AG04450 (cell line): ENCODE results near the gene PEMT. TPM values are rescaled to one million over a fixed set of nuclear protein-coding genes. Genes with fewer than 3 reads are reported as not detected.

ENCODE experiments used
- CTCF ChIA-PET: fragments of 300-600, 350-600 bp; formaldehyde crosslinking; extraction: SDS; loops from one replicate; lab custom pipeline; 2022; ENCODE audit warnings: antibody characterized with exemption, inconsistent platforms; lab: Charles Lee
- POLR2A ChIA-PET: fragments of 350-600 bp; formaldehyde crosslinking; extraction: SDS; loops from one replicate; lab custom pipeline; 2021; ENCODE audit warnings: antibody characterized with exemption, inconsistent platforms; lab: Yijun Ruan, JAX
- DNase-seq: peaks from one replicate; pipeline ENCODE4 v3.0.0-alpha.2; 2011; ENCODE audit warnings: low read depth, low spot score
- H3K27ac ChIP-seq: one replicate; pipeline ENCODE4 v1.5.1; 2012; ENCODE audit warnings: low read depth, low read length, control low read depth
- H3K27me3 ChIP-seq: one replicate; pipeline ENCODE4 v1.6.0; 2012; ENCODE audit warnings: low read length; ENCODE audit not compliant: control insufficient read depth, insufficient read depth
- H3K4me3 ChIP-seq: 2 replicates; pipeline ENCODE4 v1.5.1; 2011; ENCODE audit warnings: mild to moderate bottlenecking, low read depth, low read length, control low read depth
- H3K9me3 ChIP-seq: 2 replicates; pipeline ENCODE4 v1.5.1; 2012; ENCODE audit warnings: low read length; ENCODE audit not compliant: control insufficient read depth, insufficient read depth
- polyA plus RNA-seq: library from polyadenylated mRNA; depleted of rRNA; stranded (reverse); fragments of >200 nt; gene quantifications from 2 replicates; pipeline ENCODE4 v1.2.3, GENCODE V29; 2011
- TF ChIP-seq, protein P1 (sequence below): IDR thresholded peaks from 2 replicates; pipeline ENCODE4 v1.5.1; 2011; ENCODE audit warnings: low read depth, low read length, control low read depth, inconsistent platforms

Gene PEMT
- polyA plus RNA-seq, 1 experiment, result 14.9 TPM

DNA sequence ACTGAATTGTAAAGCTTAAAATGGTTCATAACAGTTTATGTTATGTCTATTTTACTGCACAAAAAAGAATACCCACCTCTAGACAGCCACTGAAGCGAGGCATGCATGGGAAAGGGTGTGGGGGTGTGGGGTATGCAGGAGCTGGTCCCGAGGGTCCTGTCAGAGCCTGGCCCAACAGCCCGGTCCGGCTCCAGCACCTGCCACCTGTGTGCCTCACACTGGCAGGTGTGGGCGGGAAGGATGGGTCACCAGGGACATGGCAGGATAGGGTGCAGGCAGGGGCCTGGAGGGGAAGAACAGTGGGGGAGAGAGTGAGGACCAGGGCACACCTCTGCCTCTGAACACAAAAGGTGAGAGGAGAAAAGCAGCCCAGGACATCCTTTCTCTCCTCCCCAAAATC lies 72.6 kb downstream of the PEMT start:
- no peak for DNase-seq
- Histone ChIP-seq H3K27ac (no peak overlapping the region), H3K9me3 (no peaks in the 10 kb centered on the region; the same call in 1 of the 2 replicates), H3K4me3 (no peak overlapping the region), H3K27me3 (peaks cover 2% of the 10 kb centered on the region)
- TF ChIP-seq, protein P1, sequence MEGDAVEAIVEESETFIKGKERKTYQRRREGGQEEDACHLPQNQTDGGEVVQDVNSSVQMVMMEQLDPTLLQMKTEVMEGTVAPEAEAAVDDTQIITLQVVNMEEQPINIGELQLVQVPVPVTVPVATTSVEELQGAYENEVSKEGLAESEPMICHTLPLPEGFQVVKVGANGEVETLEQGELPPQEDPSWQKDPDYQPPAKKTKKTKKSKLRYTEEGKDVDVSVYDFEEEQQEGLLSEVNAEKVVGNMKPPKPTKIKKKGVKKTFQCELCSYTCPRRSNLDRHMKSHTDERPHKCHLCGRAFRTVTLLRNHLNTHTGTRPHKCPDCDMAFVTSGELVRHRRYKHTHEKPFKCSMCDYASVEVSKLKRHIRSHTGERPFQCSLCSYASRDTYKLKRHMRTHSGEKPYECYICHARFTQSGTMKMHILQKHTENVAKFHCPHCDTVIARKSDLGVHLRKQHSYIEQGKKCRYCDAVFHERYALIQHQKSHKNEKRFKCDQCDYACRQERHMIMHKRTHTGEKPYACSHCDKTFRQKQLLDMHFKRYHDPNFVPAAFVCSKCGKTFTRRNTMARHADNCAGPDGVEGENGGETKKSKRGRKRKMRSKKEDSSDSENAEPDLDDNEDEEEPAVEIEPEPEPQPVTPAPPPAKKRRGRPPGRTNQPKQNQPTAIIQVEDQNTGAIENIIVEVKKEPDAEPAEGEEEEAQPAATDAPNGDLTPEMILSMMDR, result no peak
- ChIA-PET POLR2A (no interaction called here), CTCF (no interaction called here)

DNA sequence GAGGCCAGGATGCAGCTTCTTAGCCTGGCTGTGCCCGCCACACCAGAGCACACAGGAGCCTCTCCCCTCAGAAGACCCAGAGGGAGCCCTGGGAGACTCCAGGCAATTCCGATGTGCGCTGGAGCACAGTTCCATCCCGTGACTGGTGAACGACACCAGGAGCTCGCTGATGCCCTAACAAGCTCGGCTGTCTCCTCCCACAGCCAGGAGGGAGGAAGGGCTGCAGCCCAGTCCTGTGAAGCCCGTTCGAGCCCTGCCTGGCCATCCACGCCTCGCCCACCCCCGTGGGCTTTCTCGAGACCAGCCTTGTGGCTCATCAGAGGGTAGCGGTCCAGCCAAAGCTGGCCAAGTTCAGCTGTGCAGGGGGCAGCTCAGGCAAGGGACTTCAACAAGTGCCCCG lies 73.5 kb downstream of the PEMT start:
- POLR2A ChIA-PET, result no interaction called here
- CTCF ChIA-PET, result no interaction called here
- DNase-seq, result no peak

DNA sequence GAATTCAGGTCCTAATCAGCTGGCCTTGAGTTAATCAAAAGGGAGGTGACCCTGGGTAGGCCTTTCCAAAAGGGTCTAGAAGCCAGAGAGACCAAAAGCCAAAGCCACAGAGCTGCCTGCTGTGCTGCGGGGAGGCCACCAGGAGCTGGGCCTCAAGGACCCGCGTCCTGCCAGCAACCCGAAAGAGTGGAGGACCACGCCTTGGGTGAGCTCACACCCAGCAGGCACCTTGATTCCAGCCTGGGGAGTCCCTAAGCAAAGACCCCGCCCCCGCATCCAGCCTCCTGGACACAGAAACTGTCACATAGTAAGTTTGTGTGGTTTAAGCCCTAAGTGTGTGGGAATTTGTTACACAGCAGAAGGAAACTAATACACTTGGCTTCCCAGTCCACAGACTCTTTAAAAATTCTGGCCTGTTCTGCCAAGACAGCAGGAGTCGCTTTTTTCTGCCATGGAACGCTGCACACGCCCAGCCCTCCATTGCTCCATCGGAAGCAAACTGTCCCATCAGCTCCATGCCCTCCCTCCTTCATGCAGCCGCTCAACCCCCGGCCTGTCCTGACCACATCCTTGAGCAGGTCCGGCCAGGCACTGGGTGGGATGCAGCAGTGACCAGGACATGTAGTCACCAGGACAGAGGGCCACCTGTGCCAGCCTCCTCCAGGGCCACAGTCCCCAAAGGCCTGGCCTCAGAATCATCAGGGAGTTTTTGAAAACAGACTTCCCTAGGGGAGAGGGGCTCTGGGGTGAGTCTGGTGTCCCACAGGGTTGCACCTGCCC lies 74.4 kb downstream of the PEMT start:
- no peak for DNase-seq
- Histone ChIP-seq H3K4me3 (no peak overlapping the region), H3K9me3 (no peaks in the 10 kb centered on the region; the same call in 1 of the 2 replicates), H3K27me3 (peaks cover 2% of the 10 kb centered on the region), H3K27ac (no peak overlapping the region)
- TF ChIP-seq, protein P1, result no peak
- POLR2A ChIA-PET, result interaction anchor here (0.6 kb wide), 1 partner anchor 82 kb away, joined by 3 read pairs; no protein-coding TSS in a partner anchor
- CTCF ChIA-PET, result no interaction called here

More for the DNA sequence above, 73.5 kb downstream of the PEMT start:
- TF ChIP-seq, protein P1, result no peak
- Histone ChIP-seq H3K27ac (no peak overlapping the region), H3K4me3 (no peak overlapping the region), H3K9me3 (no peaks in the 10 kb centered on the region; the same call in 1 of the 2 replicates), H3K27me3 (peaks cover 2% of the 10 kb centered on the region)

DNA sequence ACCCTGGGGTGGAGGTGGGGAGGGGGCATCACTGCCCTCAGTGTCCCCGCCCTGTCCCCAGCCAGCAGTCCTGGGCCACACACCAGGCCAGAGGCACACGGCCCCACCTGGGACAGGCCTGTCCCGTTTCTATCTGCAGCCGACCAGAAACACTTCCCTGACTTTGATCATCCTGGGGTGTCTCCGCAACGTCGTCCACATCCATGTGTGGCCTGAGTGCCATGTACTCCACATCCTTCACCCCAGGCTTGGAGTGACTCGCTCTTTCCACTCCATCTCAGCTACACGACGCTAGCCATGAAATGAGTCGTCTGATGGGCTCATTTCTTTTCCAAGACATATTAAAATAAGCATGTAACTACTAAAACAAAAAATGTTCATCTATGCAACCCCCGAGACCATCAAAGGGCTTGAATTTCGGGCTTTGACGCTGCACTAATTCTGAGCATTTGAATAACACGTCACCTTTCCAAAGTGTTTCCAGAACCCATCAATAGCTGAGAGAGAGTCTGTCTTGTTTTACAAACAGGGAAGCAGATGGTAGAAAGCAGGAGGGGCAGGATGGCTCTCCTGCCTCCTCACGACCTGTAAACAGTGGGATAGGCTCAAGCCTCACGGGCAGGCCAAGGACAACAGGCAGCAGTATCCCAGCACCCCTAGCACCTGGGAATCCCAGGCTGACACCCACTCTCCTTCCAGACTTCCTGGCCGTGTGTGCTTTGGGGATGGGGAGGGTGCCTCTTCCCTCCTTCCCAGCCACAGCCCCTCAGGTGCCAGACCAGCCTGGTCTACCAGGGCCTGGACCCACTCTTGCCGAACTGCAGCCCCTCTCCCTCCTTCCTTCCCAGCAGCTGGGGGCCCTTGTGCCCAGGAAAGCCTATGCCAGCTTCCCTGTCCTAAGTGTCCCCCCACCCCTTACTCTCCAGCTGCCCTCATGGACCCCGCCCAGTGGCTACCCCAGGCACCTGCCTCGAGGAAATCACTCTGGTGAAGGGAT lies 75.3 kb downstream of the PEMT start:
- H3K27ac ChIP-seq, result no peak overlapping the region
- POLR2A ChIA-PET, result interaction anchor here (1.5 kb wide), 1 partner anchor 20 kb away, joined by 10 read pairs; the partner anchor contains the start of gene RASD1

More for the DNA sequence above, 75.3 kb downstream of the PEMT start:
- no peak for DNase-seq
- H3K4me3 ChIP-seq, result no peak overlapping the region
- H3K27me3 ChIP-seq, result peaks cover 2% of the 10 kb centered on the region
- CTCF ChIA-PET, result interaction anchor here (1.7 kb wide), 1 partner anchor 19 kb away, joined by 4 read pairs; no protein-coding TSS in a partner anchor
- no peaks in the 10 kb centered on the region; the same call in 1 of the 2 replicates for H3K9me3 ChIP-seq
- TF ChIP-seq, protein P1, result no peak
